ENCODE data around the gene TCEAL5. TPM values are rescaled to one million over a fixed set of nuclear protein-coding genes. Genes with fewer than 3 reads are reported as not detected.
"Not testable (repeated sequence)": the region's sequence is repeated elsewhere in the genome, so short reads cannot be mapped to it uniquely, and the experiment has no call there.

The TCEAL5 gene
- total RNA-seq, 1 donor, result not detected

- Histone ChIP-seq H3K9me3 (ENCODE audit: low read depth, low read length) (no peaks in the 10 kb centered on the region), H3K4me1 (ENCODE audit: insufficient read depth, low read length) (no peaks in the 10 kb centered on the region), H3K27ac (ENCODE audit: low read depth, low read length) (no peak overlapping the region), H2AFZ (ENCODE audit: low read length) (no peak overlapping the region), H3K36me3 (ENCODE audit: insufficient read depth, low read length) (no peaks in the 10 kb centered on the region), H4K20me1 (ENCODE audit: insufficient read depth, low read length) (no peaks in the 10 kb centered on the region), H3K79me2 (ENCODE audit: insufficient read depth, low read length) (no peaks in the 10 kb centered on the region), H3K4me3 (ENCODE audit: insufficient read depth, low read length) (no peak overlapping the region), H3K4me2 (ENCODE audit: insufficient read depth, low read length) (peak overlapping the region; percentile 66), H3K27me3 (ENCODE audit: insufficient read depth, low read length) (peaks cover 20% of the 10 kb centered on the region)
- TF ChIP-seq CTCF (IDR thresholded peaks at IDR 0.05; ENCODE audit: extremely low read depth, low read depth, low read length), result no peak
- DNase-seq (ENCODE audit: insufficient read length, low spot score, missing footprints), result no peak
These were observed 33.5 kb upstream of the TCEAL5 start for GRCh38 chrX:103309860-103310554.

GRCh38 chrX:103305666-103306065 is 29.1 kb upstream of the TCEAL5 start:
- H3K27ac ChIP-seq (ENCODE audit: low read depth, low read length); H3K36me3 ChIP-seq (ENCODE audit: insufficient read depth, low read length); H3K4me1 ChIP-seq (ENCODE audit: insufficient read depth, low read length); DNase-seq (ENCODE audit: insufficient read length, low spot score, missing footprints); H3K9me3 ChIP-seq (ENCODE audit: low read depth, low read length); H4K20me1 ChIP-seq (ENCODE audit: insufficient read depth, low read length); H3K4me3 ChIP-seq (ENCODE audit: insufficient read depth, low read length); H3K4me2 ChIP-seq (ENCODE audit: insufficient read depth, low read length); H3K79me2 ChIP-seq (ENCODE audit: insufficient read depth, low read length); H2AFZ ChIP-seq (ENCODE audit: low read length): not testable (repeated sequence)
- peaks cover 18% of the 10 kb centered on the region for H3K27me3 ChIP-seq (ENCODE audit: insufficient read depth, low read length)

GRCh38 chrX:103304705-103305104 is 28.2 kb upstream of the TCEAL5 start:
- H3K4me2 ChIP-seq (ENCODE audit: insufficient read depth, low read length), result no peak overlapping the region
- no peaks in the 10 kb centered on the region for H4K20me1 ChIP-seq (ENCODE audit: insufficient read depth, low read length)
- H3K27ac ChIP-seq (ENCODE audit: low read depth, low read length), result no peak overlapping the region
- H3K36me3 ChIP-seq (ENCODE audit: insufficient read depth, low read length), result no peaks in the 10 kb centered on the region
- H3K4me3 ChIP-seq (ENCODE audit: insufficient read depth, low read length), result no peak overlapping the region
- DNase-seq (ENCODE audit: insufficient read length, low spot score, missing footprints), result no peak
- no peaks in the 10 kb centered on the region for H3K79me2 ChIP-seq (ENCODE audit: insufficient read depth, low read length)
- H3K27me3 ChIP-seq (ENCODE audit: insufficient read depth, low read length), result peaks cover 23% of the 10 kb centered on the region
- no peaks in the 10 kb centered on the region for H3K4me1 ChIP-seq (ENCODE audit: insufficient read depth, low read length)
- no peak for TF ChIP-seq CTCF (IDR thresholded peaks at IDR 0.05; ENCODE audit: extremely low read depth, low read depth, low read length)
- H3K9me3 ChIP-seq (ENCODE audit: low read depth, low read length), result no peaks in the 10 kb centered on the region
- no peak overlapping the region for H2AFZ ChIP-seq (ENCODE audit: low read length)

GRCh38 chrX:103293118-103293517 is 16.6 kb upstream of the TCEAL5 start:
- Histone ChIP-seq H3K4me3 (ENCODE audit: insufficient read depth, low read length) (no peak overlapping the region), H3K36me3 (ENCODE audit: insufficient read depth, low read length) (no peaks in the 10 kb centered on the region), H3K4me1 (ENCODE audit: insufficient read depth, low read length) (no peaks in the 10 kb centered on the region), H3K79me2 (ENCODE audit: insufficient read depth, low read length) (no peaks in the 10 kb centered on the region), H3K9me3 (ENCODE audit: low read depth, low read length) (no peaks in the 10 kb centered on the region), H2AFZ (ENCODE audit: low read length) (no peak overlapping the region), H4K20me1 (ENCODE audit: insufficient read depth, low read length) (no peaks in the 10 kb centered on the region), H3K27ac (ENCODE audit: low read depth, low read length) (no peak overlapping the region), H3K4me2 (ENCODE audit: insufficient read depth, low read length) (no peak overlapping the region), H3K27me3 (ENCODE audit: insufficient read depth, low read length) (peaks cover 17% of the 10 kb centered on the region)
- TF ChIP-seq CTCF (IDR thresholded peaks at IDR 0.05; ENCODE audit: extremely low read depth, low read depth, low read length), result no peak
- no peak for DNase-seq (ENCODE audit: insufficient read length, low spot score, missing footprints)
